GM19468 (cell line): ENCODE results near the gene OR2G2.

Experiments used
- ATAC-seq: cut with Tn5 transposase; IDR thresholded peaks from one replicate; pipeline ENCODE4 v1.9.1; 2021; ENCODE audit warnings: mild to moderate bottlenecking, moderate library complexity, moderate number of reproducible peaks; ENCODE audit not compliant: unreplicated experiment; ENCODE audit errors: extremely low read depth

The OR2G2 gene, protein sequence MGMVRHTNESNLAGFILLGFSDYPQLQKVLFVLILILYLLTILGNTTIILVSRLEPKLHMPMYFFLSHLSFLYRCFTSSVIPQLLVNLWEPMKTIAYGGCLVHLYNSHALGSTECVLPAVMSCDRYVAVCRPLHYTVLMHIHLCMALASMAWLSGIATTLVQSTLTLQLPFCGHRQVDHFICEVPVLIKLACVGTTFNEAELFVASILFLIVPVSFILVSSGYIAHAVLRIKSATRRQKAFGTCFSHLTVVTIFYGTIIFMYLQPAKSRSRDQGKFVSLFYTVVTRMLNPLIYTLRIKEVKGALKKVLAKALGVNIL

GRCh38 chr1:247588060-247588459 is at the start of gene OR2G2:
TSS of gene OR2G2 (plus strand) at chr1:247588360. CDS start at chr1:247588360, 0 bp downstream.
- no peak for ATAC-seq

DNA sequence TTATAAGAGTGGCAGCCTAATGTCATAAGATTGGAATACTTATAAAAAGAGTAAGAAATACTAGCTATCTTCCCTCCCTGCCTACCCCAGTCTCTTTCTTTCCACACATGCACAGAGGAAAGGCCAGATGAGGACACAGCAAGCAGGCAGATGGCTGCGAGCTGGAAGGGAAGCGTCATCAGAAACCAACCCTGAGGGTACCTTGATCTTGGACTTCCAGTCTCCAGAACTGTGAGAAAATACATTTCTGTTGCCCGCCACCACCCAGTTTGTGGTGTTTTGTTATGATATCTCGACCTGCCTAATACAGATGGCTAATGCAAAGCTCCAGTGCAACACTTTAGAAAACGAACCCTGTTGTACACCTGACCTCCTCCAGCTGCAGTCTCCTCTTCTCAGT is 49.6 kb upstream of the OR2G2 start:
- no peak for ATAC-seq

DNA sequence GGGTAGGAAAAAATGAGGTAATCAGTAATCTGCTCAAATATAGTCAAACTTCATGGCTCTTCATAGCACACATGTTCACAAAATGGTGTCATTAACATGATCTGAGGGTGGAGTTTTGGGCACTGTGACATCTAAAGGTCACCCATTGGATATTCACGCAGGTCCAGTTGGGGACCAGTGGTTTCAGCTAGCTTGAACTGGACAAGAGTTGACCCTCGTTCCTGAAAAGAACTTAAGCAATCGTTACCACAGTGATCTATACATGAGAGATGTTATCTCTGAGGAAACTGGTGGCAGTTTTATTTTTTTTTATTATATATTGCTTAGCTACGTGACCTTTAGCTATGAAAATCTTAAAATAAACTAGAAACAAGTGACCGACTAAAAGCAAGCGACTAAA is 48.9 kb upstream of the OR2G2 start:
- no peak for ATAC-seq

DNA sequence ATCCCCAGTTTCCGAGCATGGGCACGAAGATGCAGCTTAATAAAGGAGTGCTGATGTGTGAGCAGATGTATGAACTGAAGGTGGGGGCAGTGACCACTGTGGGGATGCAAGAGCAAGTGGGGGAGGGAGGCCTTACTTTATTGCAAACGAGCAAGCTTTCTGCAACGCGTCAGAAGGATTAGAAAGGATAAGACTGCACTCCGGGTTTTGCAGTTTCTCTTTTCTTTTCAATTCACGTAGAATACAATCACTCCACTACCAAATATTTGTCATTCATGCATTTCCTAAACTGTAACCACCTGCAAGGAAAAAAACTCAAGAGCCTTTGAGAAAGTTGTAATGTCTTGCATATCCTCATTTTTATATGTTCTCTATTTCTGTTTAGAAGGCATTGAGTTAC is 47.6 kb upstream of the OR2G2 start:
- ATAC-seq, result no peak

- ATAC-seq, result no peak
Measured at GRCh38 chr1:247542811-247543210, 45.3 kb upstream of the OR2G2 start.

DNA sequence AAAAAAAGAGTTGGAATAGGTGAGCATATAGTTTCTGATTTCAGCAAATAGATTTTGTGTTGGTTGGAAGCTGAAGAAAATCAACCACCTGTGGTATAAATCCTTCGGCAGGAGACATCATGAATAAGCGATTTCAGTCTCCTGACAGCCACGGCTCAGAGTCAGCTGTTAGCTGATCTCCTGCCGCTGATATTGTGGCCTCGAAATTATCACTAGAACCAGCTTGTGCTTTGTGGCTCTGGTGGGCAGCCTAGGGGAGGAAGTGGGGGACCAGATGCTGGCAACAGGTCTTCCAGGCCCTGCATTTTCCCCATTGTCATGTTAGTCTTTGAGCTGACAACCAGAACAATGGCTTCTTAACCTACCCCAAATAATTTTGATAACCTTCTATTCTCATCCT is 40.1 kb upstream of the OR2G2 start:
- ATAC-seq, result no peak

- no peak for ATAC-seq
Measured at GRCh38 chr1:247548769-247549182, 39.4 kb upstream of the OR2G2 start, which contains the start of gene GCSAML. TSS of gene GCSAML (plus strand) at chr1:247549134. CDS start at chr1:247549192, 58 bp downstream.

GRCh38 chr1:247551721-247552120 is 36.4 kb upstream of the OR2G2 start:
- ATAC-seq, result no peak

DNA sequence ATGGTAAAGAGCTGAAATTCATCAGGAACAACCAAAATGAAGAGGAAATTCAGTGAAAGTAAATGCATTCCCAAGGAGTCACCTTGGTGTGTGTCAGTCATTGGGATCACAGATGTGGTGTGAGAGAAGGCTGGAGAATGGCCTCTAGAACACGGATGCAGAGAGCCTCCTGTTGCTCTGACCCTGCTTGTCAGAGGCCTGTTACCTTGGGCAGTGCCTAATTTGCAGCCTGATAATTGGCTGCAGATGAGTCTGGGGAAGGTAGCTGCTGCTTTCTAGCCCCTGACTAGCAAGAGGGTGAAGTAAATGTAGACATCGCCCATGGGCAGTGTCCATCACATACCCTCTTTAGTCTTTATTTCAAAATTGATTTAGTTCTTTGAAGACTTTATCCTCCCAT is 35.9 kb upstream of the OR2G2 start:
- no peak for ATAC-seq

DNA sequence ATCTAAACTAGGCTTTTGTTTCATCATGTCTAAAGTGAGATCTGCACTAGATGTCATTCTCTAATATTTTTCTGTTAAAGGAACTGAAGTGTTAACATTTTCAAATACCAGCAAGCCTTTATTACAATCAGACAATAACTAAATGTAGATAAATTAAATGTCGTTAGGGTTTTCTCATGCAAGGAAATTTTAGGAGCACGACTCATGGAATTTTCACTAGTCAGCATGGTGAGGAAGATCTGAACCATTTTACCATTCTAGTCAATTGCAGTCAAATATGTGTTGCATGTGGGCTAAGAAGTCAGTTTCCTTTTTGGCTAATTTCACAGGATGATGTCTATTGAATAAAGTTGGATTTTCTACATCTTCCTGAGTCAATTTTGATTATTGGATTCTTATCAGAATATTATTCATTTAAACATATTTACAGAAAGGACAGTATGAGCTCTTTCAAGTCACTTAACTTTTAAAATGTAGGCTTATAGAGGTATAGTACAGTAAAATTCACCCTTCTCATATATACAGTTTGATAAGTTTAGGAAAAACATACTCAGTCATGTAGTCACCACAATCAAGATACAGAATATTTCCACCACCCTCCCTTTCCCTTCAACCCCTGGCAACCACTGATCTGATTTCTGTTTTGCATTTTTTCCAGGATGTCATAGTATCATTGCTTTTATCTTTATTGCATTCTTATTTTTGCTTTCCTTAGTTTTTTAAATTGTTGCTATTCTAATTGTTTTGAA is 30.1 kb upstream of the OR2G2 start:
- ATAC-seq, result no peak

- no peak for ATAC-seq
Measured at GRCh38 chr1:247561711-247562110, 26.4 kb upstream of the OR2G2 start.

GRCh38 chr1:247562198-247562597 is 26.0 kb upstream of the OR2G2 start:
- no peak for ATAC-seq

GRCh38 chr1:247574236-247574635 is 13.9 kb upstream of the OR2G2 start:
- ATAC-seq, result no peak

GRCh38 chr1:247574664-247575063 is 13.5 kb upstream of the OR2G2 start:
- ATAC-seq, result no peak

DNA sequence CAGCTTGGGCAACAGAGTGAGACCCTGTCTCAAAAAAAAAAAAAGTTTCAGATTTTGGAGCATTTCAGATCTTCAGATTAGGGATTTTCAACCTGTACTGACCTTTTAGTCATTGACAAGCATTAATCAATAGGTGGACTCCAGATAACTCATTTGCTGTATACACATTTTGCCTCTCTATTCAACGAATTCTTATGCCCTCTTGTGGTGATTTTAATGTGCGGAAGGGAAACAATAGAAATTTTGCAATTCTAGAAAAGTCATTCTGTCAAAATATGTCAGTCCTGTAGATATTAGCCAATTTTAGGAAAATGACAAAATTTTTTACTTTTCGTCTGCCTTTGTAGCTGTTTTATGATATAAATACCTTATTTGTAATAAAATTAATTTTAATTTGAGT is 11.6 kb upstream of the OR2G2 start:
- no peak for ATAC-seq

GRCh38 chr1:247578946-247579460 is 9.2 kb upstream of the OR2G2 start:
- ATAC-seq, result no peak

DNA sequence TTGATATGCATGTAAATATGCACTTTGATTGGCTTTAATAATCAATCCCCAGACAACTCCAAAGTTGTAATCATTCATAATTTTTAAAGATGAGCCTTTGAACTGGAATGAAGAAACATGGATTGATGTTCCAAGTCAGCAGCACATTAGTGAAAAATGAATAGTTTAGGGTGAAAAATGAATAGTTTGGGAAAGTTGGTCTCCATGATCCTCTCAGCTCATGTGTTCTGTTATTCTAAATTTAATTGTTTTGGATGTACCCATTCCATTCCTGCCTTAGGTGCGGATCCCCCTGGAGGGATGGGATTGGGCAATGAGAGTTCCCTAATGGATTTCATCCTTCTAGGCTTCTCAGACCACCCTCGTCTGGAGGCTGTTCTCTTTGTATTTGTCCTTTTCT is 17.1 kb downstream of the OR2G2 start, which contains the start of gene OR2G3:
OR2G3 (plus strand) TSS at position 301 of the 400 bp plus-strand sequence; CDS start at position 301, 0 bp downstream.
- no peak for ATAC-seq

DNA sequence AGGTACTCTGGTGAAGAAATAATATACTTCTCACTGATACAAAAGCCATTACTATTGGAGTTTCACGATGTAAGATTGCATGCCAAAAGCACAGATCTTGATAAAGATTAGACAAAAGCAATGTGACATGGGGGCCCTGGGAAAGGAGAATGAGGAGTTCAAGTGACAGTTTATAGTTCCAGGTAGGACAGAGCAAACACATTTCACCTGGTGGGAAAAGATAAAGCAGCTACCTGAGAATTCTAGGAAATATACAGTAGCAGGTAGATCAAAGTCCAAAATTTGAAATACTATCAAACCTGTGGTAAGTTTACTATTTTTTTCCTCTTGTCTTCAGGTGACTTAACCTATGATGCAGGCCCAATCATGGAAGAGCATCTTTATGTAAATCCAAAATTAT is 25.2 kb downstream of the OR2G2 start:
- ATAC-seq, result no peak

DNA sequence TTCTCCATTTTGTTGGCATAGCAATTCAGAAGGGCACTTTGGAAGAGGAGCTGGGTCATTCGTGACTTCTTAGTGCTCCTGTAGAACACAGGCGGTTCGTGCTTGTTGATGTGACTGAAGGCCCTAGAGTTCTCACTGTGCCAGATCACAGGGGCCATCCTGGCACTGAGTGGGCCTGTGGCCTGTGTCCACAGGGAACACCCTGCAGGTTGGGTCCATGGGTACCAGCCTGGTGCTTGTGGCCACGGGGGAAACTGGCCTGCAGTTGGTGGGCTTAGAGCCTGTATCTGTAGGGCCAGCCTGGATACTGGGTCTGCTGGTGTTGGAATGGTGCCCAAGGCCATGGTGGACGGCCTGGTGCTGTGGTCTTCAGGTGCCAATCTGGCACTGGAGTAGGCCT is 26.5 kb downstream of the OR2G2 start:
- no peak for ATAC-seq

DNA sequence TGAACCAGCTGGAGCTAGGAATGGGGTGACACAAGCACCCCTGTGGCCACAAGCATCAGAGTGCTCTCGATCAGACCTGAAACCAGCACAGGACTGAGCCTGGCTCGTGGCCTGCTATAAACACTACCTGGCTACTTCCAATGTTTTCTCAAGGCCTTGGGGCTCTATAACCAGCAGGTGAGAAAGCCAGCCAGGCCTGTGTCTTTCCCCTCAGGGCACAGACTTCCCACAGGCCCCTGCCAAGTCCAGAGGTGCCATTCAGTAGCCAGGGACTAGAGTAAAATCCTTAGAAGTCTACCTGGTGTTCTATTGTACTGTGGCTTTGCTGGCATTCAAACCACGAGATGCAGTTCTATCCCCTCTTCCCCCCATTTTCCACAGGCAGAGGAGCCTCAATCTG is 39.8 kb downstream of the OR2G2 start:
- ATAC-seq, result no peak

GRCh38 chr1:247638011-247638410 is 49.9 kb downstream of the OR2G2 start:
- ATAC-seq, result no peak
